HG03025 (cell line): ENCODE data around the gene ANKK1.

Experiments
- ATAC-seq: cut with Tn5 transposase; IDR thresholded peaks from one replicate; pipeline ENCODE4 v1.9.1; 2021; ENCODE audit warnings: mild to moderate bottlenecking, moderate library complexity; ENCODE audit not compliant: unreplicated experiment, low FRiP score

Gene ANKK1

GRCh38 chr11:113449743-113450142, 62.2 kb downstream of the ANKK1 start:
- ATAC-seq, result no peak
